Panc1 (cell line): Measurements from ENCODE around the gene APOO. TPM values are rescaled to one million over a fixed set of nuclear protein-coding genes. Genes with fewer than 3 reads are reported as not detected.

Source experiments
- ATAC-seq: fragments of 200-7000 bp; cut with Tn5 transposase; 2 replicates; pipeline ENCODE4 v1.9.1; 2020; ENCODE audit warnings: mild to moderate bottlenecking, moderate library complexity
- BruUV-seq: library from RNA; stranded (reverse); fragments of 400-500 nt; replicated peaks from 2 replicates; lab custom pipeline; 2021; lab: Mats Ljungman, UMichigan
- CTCF ChIA-PET: fragments of 300-600 bp; sonication (Branson Sonifier 250); formaldehyde crosslinking; loops from one replicate; lab custom pipeline; 2022; ENCODE audit warnings: antibody characterized with exemption; lab: Charles Lee
- POLR2A ChIA-PET: fragments of 300-600 bp; sonication (Branson Sonifier 250); formaldehyde crosslinking; loops from one replicate; lab custom pipeline; 2022; ENCODE audit warnings: antibody characterized with exemption; lab: Charles Lee
- DNase-seq: peaks from one replicate; pipeline ENCODE4 v3.0.0-alpha.2; 2010; ENCODE audit warnings: low read depth, low spot score
- H3K27ac ChIP-seq: 2 replicates; pipeline ENCODE4 v1.5.1; 2011; ENCODE audit warnings: mild to moderate bottlenecking, low read length, inconsistent platforms
- H3K27me3 ChIP-seq: fragments of 200-500 bp; sonication (Bioruptor generic); 2 replicates; pipeline ENCODE4 v1.6.0; 2014; ENCODE audit warnings: low read length, inconsistent platforms; ENCODE audit not compliant: control insufficient read depth, insufficient read depth
- H3K36me3 ChIP-seq: fragments of 200-500 bp; sonication (Bioruptor generic); 2 replicates; pipeline ENCODE4 v1.5.1; 2014; ENCODE audit warnings: inconsistent platforms, mild to moderate bottlenecking, low read length, moderate library complexity; ENCODE audit not compliant: control insufficient read depth, insufficient read depth
- H3K4me1 ChIP-seq: 2 replicates; pipeline ENCODE4 v1.5.1; 2011; ENCODE audit warnings: inconsistent platforms, mild to moderate bottlenecking, low read length, moderate library complexity; ENCODE audit not compliant: control insufficient read depth, insufficient read depth
- H3K4me3 ChIP-seq, 2 experiments: 2 replicates each; pipeline ENCODE4 v1.5.1; 2011 to 2012; ENCODE audit warnings: low read depth in 2 of 2, low read length in 2 of 2, mild to moderate bottlenecking in 2 of 2, inconsistent platforms in 1 of 2, moderate library complexity in 1 of 2
- H3K9me3 ChIP-seq: fragments of 200-500 bp; sonication (Bioruptor generic); 2 replicates; pipeline ENCODE4 v1.5.1; 2014; ENCODE audit warnings: low read depth, mild to moderate bottlenecking, inconsistent platforms, low read length, moderate library complexity; ENCODE audit not compliant: control insufficient read depth, insufficient read depth
- POLR2AphosphoS5 ChIP-seq: IDR thresholded peaks from 2 replicates; pipeline ENCODE4 v1.6.1; 2012; ENCODE audit warnings: mild to moderate bottlenecking, low read depth, low read length, moderate library complexity
- SIN3A ChIP-seq: IDR thresholded peaks from 2 replicates; pipeline ENCODE4 v1.6.1; 2012; ENCODE audit warnings: low read depth, mild to moderate bottlenecking, low read length, moderate library complexity, borderline replicate concordance; ENCODE audit not compliant: insufficient read depth
- TCF7L2 ChIP-seq: IDR thresholded peaks from 2 replicates; pipeline ENCODE4 v1.6.1; 2011; ENCODE audit warnings: mild to moderate bottlenecking, low read depth, low read length, inconsistent platforms
- in situ Hi-C: cut with HindIII; loops from 2 replicates; pipeline ENCODE4 v1.10.0; 2016; ENCODE audit warnings: low sequenced_read_pairs, low pct_unique_long_range_greater_than_20kb
- intact Hi-C: fragments of 100-400 bp; cut with micrococcal nuclease; formaldehyde crosslinking; loops from one replicate; pipeline ENCODE4 v1.10.0; 2022; ENCODE audit not compliant: unreplicated experiment
- total RNA-seq: library from RNA; stranded (reverse); gene quantifications from one replicate; pipeline ENCODE4 v1.2.1, GENCODE V29; 2021; ENCODE audit not compliant: unreplicated experiment
- TF ChIP-seq, protein P1 (sequence below), 2 experiments: IDR thresholded peaks; 2 replicates each; pipeline ENCODE4 v1.6.1; 2011 to 2012; ENCODE audit warnings: low read depth in 2 of 2, control low read depth in 1 of 2, low read length in 1 of 2, mild to moderate bottlenecking in 1 of 2, moderate library complexity in 1 of 2; ENCODE audit not compliant: insufficient read depth in 1 of 2
- TF ChIP-seq, protein P2 (sequence below): fragments of 450-650 bp; IDR thresholded peaks from 2 replicates; pipeline ENCODE4 v1.5.1; 2017; ENCODE audit warnings: mild to moderate bottlenecking

Gene APOO
- total RNA-seq, 1 experiment from 2014 or later: 36.8 TPM

DNA sequence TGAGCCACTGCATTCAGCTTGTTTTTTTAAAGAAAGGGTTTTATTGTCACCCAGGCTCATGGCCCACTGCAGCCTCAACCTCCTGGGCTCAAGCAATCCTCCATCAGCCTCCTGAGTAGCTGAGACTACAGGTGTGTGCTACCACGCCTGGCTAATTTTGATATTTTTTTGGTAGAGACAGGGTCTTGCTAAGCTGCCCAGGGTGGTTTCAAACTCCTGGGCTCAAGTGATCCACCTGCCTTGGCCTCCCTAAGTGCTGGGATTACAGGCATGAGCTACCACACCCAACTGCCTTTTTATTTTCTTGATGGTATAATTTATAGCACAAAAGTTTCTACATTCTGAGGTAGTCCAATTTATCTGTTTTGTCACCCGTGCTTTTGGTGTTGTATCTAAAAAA, 85.9 kb downstream of the APOO start:
- CTCF ChIA-PET: no interaction called here
- intact Hi-C loops: no loop called here
- Histone ChIP-seq H3K9me3 (no peaks in the 10 kb centered on the region), H3K4me1 (peaks cover 3% of the 10 kb centered on the region; the same call in 1 of the 2 replicates), H3K36me3 (no peaks in the 10 kb centered on the region), H3K4me3 (no peak overlapping the region), H3K27me3 (no peaks in the 10 kb centered on the region), H3K27ac (peak overlapping the region; percentile 65)
- POLR2A ChIA-PET: no interaction called here
- in situ Hi-C loops: no loop called here
- TF ChIP-seq, protein P1, sequence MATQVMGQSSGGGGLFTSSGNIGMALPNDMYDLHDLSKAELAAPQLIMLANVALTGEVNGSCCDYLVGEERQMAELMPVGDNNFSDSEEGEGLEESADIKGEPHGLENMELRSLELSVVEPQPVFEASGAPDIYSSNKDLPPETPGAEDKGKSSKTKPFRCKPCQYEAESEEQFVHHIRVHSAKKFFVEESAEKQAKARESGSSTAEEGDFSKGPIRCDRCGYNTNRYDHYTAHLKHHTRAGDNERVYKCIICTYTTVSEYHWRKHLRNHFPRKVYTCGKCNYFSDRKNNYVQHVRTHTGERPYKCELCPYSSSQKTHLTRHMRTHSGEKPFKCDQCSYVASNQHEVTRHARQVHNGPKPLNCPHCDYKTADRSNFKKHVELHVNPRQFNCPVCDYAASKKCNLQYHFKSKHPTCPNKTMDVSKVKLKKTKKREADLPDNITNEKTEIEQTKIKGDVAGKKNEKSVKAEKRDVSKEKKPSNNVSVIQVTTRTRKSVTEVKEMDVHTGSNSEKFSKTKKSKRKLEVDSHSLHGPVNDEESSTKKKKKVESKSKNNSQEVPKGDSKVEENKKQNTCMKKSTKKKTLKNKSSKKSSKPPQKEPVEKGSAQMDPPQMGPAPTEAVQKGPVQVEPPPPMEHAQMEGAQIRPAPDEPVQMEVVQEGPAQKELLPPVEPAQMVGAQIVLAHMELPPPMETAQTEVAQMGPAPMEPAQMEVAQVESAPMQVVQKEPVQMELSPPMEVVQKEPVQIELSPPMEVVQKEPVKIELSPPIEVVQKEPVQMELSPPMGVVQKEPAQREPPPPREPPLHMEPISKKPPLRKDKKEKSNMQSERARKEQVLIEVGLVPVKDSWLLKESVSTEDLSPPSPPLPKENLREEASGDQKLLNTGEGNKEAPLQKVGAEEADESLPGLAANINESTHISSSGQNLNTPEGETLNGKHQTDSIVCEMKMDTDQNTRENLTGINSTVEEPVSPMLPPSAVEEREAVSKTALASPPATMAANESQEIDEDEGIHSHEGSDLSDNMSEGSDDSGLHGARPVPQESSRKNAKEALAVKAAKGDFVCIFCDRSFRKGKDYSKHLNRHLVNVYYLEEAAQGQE (IDR thresholded peaks at IDR 0.05; ENCODE audit: insufficient read depth in 1 of 2, low read depth in 2 of 2, low read length in 1 of 2): no peak
- TF ChIP-seq, protein P2, sequence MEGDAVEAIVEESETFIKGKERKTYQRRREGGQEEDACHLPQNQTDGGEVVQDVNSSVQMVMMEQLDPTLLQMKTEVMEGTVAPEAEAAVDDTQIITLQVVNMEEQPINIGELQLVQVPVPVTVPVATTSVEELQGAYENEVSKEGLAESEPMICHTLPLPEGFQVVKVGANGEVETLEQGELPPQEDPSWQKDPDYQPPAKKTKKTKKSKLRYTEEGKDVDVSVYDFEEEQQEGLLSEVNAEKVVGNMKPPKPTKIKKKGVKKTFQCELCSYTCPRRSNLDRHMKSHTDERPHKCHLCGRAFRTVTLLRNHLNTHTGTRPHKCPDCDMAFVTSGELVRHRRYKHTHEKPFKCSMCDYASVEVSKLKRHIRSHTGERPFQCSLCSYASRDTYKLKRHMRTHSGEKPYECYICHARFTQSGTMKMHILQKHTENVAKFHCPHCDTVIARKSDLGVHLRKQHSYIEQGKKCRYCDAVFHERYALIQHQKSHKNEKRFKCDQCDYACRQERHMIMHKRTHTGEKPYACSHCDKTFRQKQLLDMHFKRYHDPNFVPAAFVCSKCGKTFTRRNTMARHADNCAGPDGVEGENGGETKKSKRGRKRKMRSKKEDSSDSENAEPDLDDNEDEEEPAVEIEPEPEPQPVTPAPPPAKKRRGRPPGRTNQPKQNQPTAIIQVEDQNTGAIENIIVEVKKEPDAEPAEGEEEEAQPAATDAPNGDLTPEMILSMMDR: no peak
- TF ChIP-seq POLR2AphosphoS5: no peak
- DNase-seq (no peak), ATAC-seq (no peak)
- BruUV-seq: no TSS peak

DNA sequence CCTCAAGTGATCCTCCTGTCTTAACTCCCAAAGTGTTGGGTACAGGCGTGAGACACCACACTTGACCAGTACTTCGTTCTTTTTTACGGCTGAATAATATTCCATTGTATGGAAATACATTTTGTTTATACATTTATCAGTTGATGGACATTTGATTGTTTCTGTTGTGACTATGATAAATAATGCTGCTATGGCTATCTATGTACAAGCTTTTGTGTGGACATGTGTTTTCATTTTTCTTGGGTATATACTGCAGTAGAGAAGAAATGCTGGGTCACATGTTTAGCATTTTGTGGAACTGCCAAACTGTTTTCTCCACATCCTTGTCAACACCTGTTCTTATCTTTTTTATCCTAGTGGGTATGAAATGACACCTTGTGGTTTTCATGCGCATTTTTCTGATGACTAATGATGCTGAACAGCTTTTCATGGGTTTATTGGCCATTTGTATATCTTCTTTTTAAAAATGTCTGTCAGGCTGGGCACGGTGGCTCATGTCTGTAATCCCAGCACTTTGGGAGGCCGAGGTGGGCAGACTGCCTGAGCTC, 87.4 kb downstream of the APOO start:
- intact Hi-C loops: no loop called here
- BruUV-seq: no TSS peak

GRCh38 chrX:23819385-23820234, 88.1 kb downstream of the APOO start:
- TF ChIP-seq, protein P1 (IDR thresholded peaks at IDR 0.05; ENCODE audit: insufficient read depth in 1 of 2, low read depth in 2 of 2, low read length in 1 of 2): no peak
- TF ChIP-seq SIN3A (no peak), TCF7L2 (no peak), POLR2AphosphoS5 (no peak)
- TF ChIP-seq, protein P2: no peak
- intact Hi-C loops (no loop called here), in situ Hi-C loops (no loop called here)
- peaks cover 3% of the 10 kb centered on the region; the same call in 1 of the 2 replicates for H3K4me1 ChIP-seq
- H3K27me3 ChIP-seq: no peaks in the 10 kb centered on the region
- no peak overlapping the region for H3K4me3 ChIP-seq
- no peak for DNase-seq
- CTCF ChIA-PET: no interaction called here
- no peaks in the 10 kb centered on the region for H3K36me3 ChIP-seq
- ATAC-seq: no peak
- H3K27ac ChIP-seq: peak overlapping the region; percentile 7; the same call in 1 of the 2 replicates
- POLR2A ChIA-PET: no interaction called here
- no peaks in the 10 kb centered on the region for H3K9me3 ChIP-seq
- no TSS peak for BruUV-seq

More for the DNA sequence above, 87.4 kb downstream of the APOO start:
- CTCF ChIA-PET: no interaction called here
- no peak overlapping the region for H3K4me3 ChIP-seq
- no peak for DNase-seq
- no peak for ATAC-seq
- no peak for TF ChIP-seq TCF7L2
- no peaks in the 10 kb centered on the region for H3K9me3 ChIP-seq
- peaks cover 3% of the 10 kb centered on the region; the same call in 1 of the 2 replicates for H3K4me1 ChIP-seq
- no peak overlapping the region for H3K27ac ChIP-seq
- H3K27me3 ChIP-seq: no peaks in the 10 kb centered on the region
- no peaks in the 10 kb centered on the region for H3K36me3 ChIP-seq
- in situ Hi-C loops: no loop called here
- POLR2A ChIA-PET: no interaction called here
